BJ (cell line): Measurements from ENCODE around the gene ATG12. TPM values are rescaled to one million over a fixed set of nuclear protein-coding genes. Genes with fewer than 3 reads are reported as not detected.
"Not testable (repeated sequence)": the region's sequence is repeated elsewhere in the genome, so short reads cannot be mapped to it uniquely, and the experiment has no call there.

Experiments used
- CTCF ChIA-PET: fragments of 350-600 bp; formaldehyde crosslinking; extraction: SDS; loops from one replicate; lab custom pipeline; 2021; ENCODE audit warnings: antibody characterized with exemption, inconsistent platforms; lab: Yijun Ruan, JAX
- POLR2A ChIA-PET: fragments of 300-600 bp; sonication (Branson Sonifier 250); formaldehyde crosslinking; extraction: SDS; loops from one replicate; lab custom pipeline; 2021; ENCODE audit warnings: antibody characterized with exemption; lab: Charles Lee
- DNase-seq: peaks from one replicate; pipeline ENCODE4 v3.0.0-alpha.2; 2011; ENCODE audit warnings: low read depth
- H3K27me3 ChIP-seq: 2 replicates; pipeline ENCODE4 v1.6.0; 2011; ENCODE audit warnings: low read length; ENCODE audit not compliant: control insufficient read depth, insufficient read depth
- H3K36me3 ChIP-seq: 2 replicates; pipeline ENCODE4 v1.5.1; 2011; ENCODE audit warnings: low read length; ENCODE audit not compliant: control insufficient read depth, insufficient read depth
- H3K4me3 ChIP-seq: 2 replicates; pipeline ENCODE4 v1.5.1; 2011; ENCODE audit warnings: low read depth, mild to moderate bottlenecking, control low read depth, low read length
- CTCF ChIP-seq: IDR thresholded peaks from 2 replicates; pipeline ENCODE4 v1.5.1; 2011; ENCODE audit warnings: low read depth, mild to moderate bottlenecking, control low read depth, inconsistent platforms, low read length, moderate library complexity; ENCODE audit not compliant: insufficient read depth
- polyA plus RNA-seq: library from polyadenylated mRNA; depleted of rRNA; stranded (reverse); fragments of >200 nt; gene quantifications from 2 replicates; pipeline ENCODE4 v1.2.3, GENCODE V29; 2011

Gene ATG12
- polyA plus RNA-seq, 1 experiment = 34.6 TPM

- no peak for DNase-seq
- H3K4me3 ChIP-seq = no peak overlapping the region
- no peaks in the 10 kb centered on the region for H3K36me3 ChIP-seq
- ChIA-PET CTCF (interaction anchor here (0.9 to 1.5 kb wide), 2 partner anchors 30 to 175 kb away, joined by 5 to 6 read pairs; no protein-coding TSS in a partner anchor), POLR2A (no interaction called here)
- no peak for TF ChIP-seq CTCF
- peaks cover 4% of the 10 kb centered on the region for H3K27me3 ChIP-seq
Observed at GRCh38 chr5:115809946-115810345, 31.4 kb downstream of the ATG12 start.

- CTCF ChIA-PET, POLR2A ChIA-PET, DNase-seq: not testable (repeated sequence)
Observed at GRCh38 chr5:115808066-115808465, 33.3 kb downstream of the ATG12 start.

GRCh38 chr5:115807654-115808052 is 33.7 kb downstream of the ATG12 start:
- CTCF ChIA-PET = no interaction called here
- no peak for TF ChIP-seq CTCF
- POLR2A ChIA-PET = no interaction called here
- Histone ChIP-seq H3K4me3 (no peak overlapping the region), H3K36me3 (no peaks in the 10 kb centered on the region), H3K27me3 (no peaks in the 10 kb centered on the region)
- DNase-seq = no peak

More at GRCh38 chr5:115808066-115808465, 33.3 kb downstream of the ATG12 start:
- H3K27me3 ChIP-seq, H3K4me3 ChIP-seq, H3K36me3 ChIP-seq: not testable (repeated sequence)

- no peak for TF ChIP-seq CTCF
- POLR2A ChIA-PET = no interaction called here
- H3K4me3 ChIP-seq = no peak overlapping the region
- DNase-seq = no peak
- CTCF ChIA-PET = interaction anchor here (0.8 to 1.1 kb wide), 2 partner anchors 11 to 41 kb away, joined by 3 read pairs; no protein-coding TSS in a partner anchor
- no peaks in the 10 kb centered on the region for H3K36me3 ChIP-seq
- H3K27me3 ChIP-seq = no peaks in the 10 kb centered on the region
Observed at GRCh38 chr5:115806986-115807653, 34.2 kb downstream of the ATG12 start.

- TF ChIP-seq CTCF = no peak
- ChIA-PET CTCF (no interaction called here), POLR2A (no interaction called here)
- H3K27me3 ChIP-seq = no peaks in the 10 kb centered on the region
- H3K36me3 ChIP-seq = no peaks in the 10 kb centered on the region
- H3K4me3 ChIP-seq = no peak overlapping the region
- no peak for DNase-seq
Observed at GRCh38 chr5:115801984-115802383, 39.4 kb downstream of the ATG12 start.
